Thoracic aorta (tissue), 2 donors: ENCODE measurements around the gene ZNF723. TPM values are rescaled to one million over a fixed set of nuclear protein-coding genes. Genes with fewer than 3 reads are reported as not detected.

Experiments used
- ATAC-seq: fragments of 150-250 bp; one replicate; pipeline ENCODE4 v1.8.0; 2017; ENCODE audit warnings: low read depth; ENCODE audit not compliant: insufficient number of reproducible peaks, low FRiP score
- DNase-seq: peaks from one replicate; pipeline ENCODE4 v3.0.0-alpha.2; 2020; ENCODE audit warnings: low spot score
- H3K27ac ChIP-seq, 2 donors: fragments of 200-600 bp; sonication (generic); 1 replicate in 1 of 2; 2 replicates in 1 of 2; pipeline ENCODE4 v1.5.1; 2016; ENCODE audit warnings: mild to moderate bottlenecking in 2 of 2, moderate library complexity in 2 of 2
- H3K27me3 ChIP-seq: fragments of 200-600 bp; sonication (generic); replicated peaks from 2 replicates; pipeline ENCODE4 v1.6.0; 2016; ENCODE audit warnings: mild to moderate bottlenecking; ENCODE audit not compliant: insufficient read depth
- H3K36me3 ChIP-seq: fragments of 200-600 bp; sonication (generic); one replicate; pipeline ENCODE4 v1.5.1; 2016
- H3K4me1 ChIP-seq, 2 donors: fragments of 200-600 bp; sonication (generic); 1 replicate in 1 of 2; 2 replicates in 1 of 2; pipeline versions ENCODE4 v1.5.1 to v1.6.0; 2016; ENCODE audit warnings: low read depth in 2 of 2, mild to moderate bottlenecking in 1 of 2; ENCODE audit not compliant: control insufficient read depth in 1 of 2
- H3K4me3 ChIP-seq: fragments of 200-600 bp; sonication (generic); 2 replicates; pipeline ENCODE4 v1.5.1; 2016; ENCODE audit warnings: mild to moderate bottlenecking
- H3K9me3 ChIP-seq: fragments of 200-600 bp; sonication (generic); 2 replicates; pipeline ENCODE4 v1.5.1; 2016
- total RNA-seq, 2 donors: library from RNA; depleted of rRNA; stranded (reverse); fragments of >200 nt; gene quantifications; one replicate each; pipeline versions ENCODE4 v1.1.0 to v1.2.3, GENCODE V29; 2016
- TF ChIP-seq, protein P1 (sequence below): fragments of 200-600 bp; sonication (generic); IDR thresholded peaks from one replicate; pipeline ENCODE4 v1.5.1; 2019; ENCODE audit warnings: antibody characterized with exemption

Gene ZNF723
- total RNA-seq, 2 donors from 2014 or later, result not detected

DNA sequence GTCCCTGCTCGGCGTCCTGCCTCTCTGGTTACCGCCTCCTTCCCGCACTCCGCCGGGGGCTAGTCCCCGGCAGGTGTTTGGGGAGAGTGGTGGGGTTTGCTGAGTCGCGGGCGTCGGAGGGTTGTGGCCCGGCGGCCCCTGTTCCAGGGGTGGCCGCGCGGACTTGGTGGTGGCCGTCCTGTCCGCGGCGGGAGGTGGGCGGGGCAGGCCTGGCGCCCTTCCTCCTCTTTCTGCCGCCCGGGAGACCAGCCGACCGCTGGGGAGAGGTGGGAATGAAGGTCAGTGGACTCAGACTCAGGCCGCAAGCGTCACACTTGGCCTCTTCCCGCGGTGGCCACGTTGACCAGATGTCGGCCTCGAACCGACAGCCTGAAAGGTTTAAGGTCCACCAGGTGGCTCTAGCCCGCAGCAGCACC lies 61.8 kb downstream of the ZNF723 start:
- no peaks in the 10 kb centered on the region for H3K36me3 ChIP-seq
- TF ChIP-seq, protein P1, sequence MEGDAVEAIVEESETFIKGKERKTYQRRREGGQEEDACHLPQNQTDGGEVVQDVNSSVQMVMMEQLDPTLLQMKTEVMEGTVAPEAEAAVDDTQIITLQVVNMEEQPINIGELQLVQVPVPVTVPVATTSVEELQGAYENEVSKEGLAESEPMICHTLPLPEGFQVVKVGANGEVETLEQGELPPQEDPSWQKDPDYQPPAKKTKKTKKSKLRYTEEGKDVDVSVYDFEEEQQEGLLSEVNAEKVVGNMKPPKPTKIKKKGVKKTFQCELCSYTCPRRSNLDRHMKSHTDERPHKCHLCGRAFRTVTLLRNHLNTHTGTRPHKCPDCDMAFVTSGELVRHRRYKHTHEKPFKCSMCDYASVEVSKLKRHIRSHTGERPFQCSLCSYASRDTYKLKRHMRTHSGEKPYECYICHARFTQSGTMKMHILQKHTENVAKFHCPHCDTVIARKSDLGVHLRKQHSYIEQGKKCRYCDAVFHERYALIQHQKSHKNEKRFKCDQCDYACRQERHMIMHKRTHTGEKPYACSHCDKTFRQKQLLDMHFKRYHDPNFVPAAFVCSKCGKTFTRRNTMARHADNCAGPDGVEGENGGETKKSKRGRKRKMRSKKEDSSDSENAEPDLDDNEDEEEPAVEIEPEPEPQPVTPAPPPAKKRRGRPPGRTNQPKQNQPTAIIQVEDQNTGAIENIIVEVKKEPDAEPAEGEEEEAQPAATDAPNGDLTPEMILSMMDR, result no peak
- H3K27me3 ChIP-seq, result no peaks in the 10 kb centered on the region
- no peak overlapping the region for H3K4me3 ChIP-seq
- no peaks in the 10 kb centered on the region for H3K4me1 ChIP-seq
- ATAC-seq (no peak), DNase-seq (no peak)
- H3K9me3 ChIP-seq, result no peaks in the 10 kb centered on the region
- H3K27ac ChIP-seq, result no peak overlapping the region

DNA sequence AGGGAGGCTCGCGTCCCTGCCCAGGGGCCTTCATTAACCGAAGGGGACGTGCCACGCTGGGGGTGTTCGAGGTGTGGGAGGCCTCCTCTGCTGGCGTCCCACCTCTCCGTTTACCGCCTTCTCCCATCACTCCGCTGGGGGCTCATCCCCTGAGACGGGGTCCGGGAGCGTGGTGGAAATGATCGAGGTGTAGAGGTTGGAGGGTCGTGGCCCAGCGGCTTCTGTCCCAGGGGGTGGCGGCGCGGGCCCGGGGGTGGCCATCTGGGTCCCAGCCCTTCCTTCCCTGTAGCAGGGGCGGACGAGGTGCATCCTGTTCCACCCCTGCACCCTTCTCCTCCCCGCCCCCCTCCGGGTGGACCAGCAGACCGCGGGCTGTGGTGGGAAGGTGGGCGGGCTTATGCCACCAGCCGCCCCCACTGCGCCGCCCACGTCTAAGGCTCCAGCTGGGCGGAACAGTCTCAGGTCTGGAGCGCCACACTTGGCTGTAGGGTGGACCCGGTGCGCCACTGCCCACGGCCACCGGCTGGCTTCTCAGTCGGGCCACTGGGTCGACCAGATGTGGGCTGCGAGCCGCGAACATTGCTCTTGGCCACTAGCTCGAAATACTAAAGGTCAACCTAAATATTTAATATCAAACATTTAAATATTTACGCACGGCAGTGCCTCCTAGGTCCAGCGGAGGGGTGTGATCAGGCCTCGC lies 69.5 kb downstream of the ZNF723 start:
- H3K27ac ChIP-seq, result no peak overlapping the region
- no peaks in the 10 kb centered on the region for H3K27me3 ChIP-seq
- no peaks in the 10 kb centered on the region for H3K36me3 ChIP-seq
- ATAC-seq (no peak), DNase-seq (no peak)
- TF ChIP-seq, protein P1, result no peak
- peaks cover 4% of the 10 kb centered on the region for H3K9me3 ChIP-seq
- H3K4me1 ChIP-seq, result no peaks in the 10 kb centered on the region
- no peak overlapping the region for H3K4me3 ChIP-seq

Other genes with a start within 250 kb of the ZNF723 start
- not detected for gene ZNF492, start 198.0 kb upstream of the ZNF723 start, total RNA-seq
- under 1 TPM in 1 of 2 donors, not detected in 1; 0.41 TPM for gene ZNF99, start 48.1 kb upstream of the ZNF723 start, total RNA-seq
- gene ZNF728, start 170.9 kb downstream of the ZNF723 start, total RNA-seq, result 1 to 10 TPM; 2.4 to 3.4 TPM